Activated gamma-delta T cell treated with anti-CD3 and anti-CD28 coated beads, Interleukin-2, amount 50 U/mL, for 16 hours (primary cell): Measurements from ENCODE around the gene ADAP1.

ENCODE experiments used
- DNase-seq: peaks from one replicate; pipeline ENCODE4 v3.0.0-alpha.2; 2020; ENCODE audit warnings: low read depth

Gene ADAP1

GRCh38 chr7:922334-923107 lies 32.0 kb downstream of the ADAP1 start:
- peak; percentile 45 for DNase-seq

GRCh38 chr7:921581-922333 lies 32.7 kb downstream of the ADAP1 start:
- DNase-seq: no peak

GRCh38 chr7:921071-921461 lies 33.4 kb downstream of the ADAP1 start:
- no peak for DNase-seq

GRCh38 chr7:920351-921070 lies 34.0 kb downstream of the ADAP1 start:
- no peak for DNase-seq

GRCh38 chr7:919924-920341 lies 34.5 kb downstream of the ADAP1 start:
- DNase-seq: no peak

- no peak for DNase-seq
Observed at GRCh38 chr7:919114-919442, 35.4 kb downstream of the ADAP1 start.

GRCh38 chr7:918441-919113 lies 35.9 kb downstream of the ADAP1 start:
- no peak for DNase-seq

GRCh38 chr7:918118-918425 lies 36.4 kb downstream of the ADAP1 start:
- no peak for DNase-seq

- DNase-seq: no peak
Observed at GRCh38 chr7:917255-918117, 37.0 kb downstream of the ADAP1 start.

- no peak for DNase-seq
Observed at GRCh38 chr7:916291-916941, 38.1 kb downstream of the ADAP1 start.

GRCh38 chr7:915291-916218 lies 38.9 kb downstream of the ADAP1 start:
- DNase-seq: no peak

GRCh38 chr7:914521-915194 lies 39.8 kb downstream of the ADAP1 start:
- no peak for DNase-seq

- no peak for DNase-seq
Observed at GRCh38 chr7:913736-914520, 40.6 kb downstream of the ADAP1 start.

GRCh38 chr7:911791-912480 lies 42.5 kb downstream of the ADAP1 start:
- no peak for DNase-seq

GRCh38 chr7:910931-911431 lies 43.5 kb downstream of the ADAP1 start:
- no peak for DNase-seq

- DNase-seq: no peak
Observed at GRCh38 chr7:910441-910861, 44.0 kb downstream of the ADAP1 start.
